PFSK-1 (cell line): ENCODE data around the gene DNAJC18.

ENCODE experiments used
- FOXP2 ChIP-seq: optimal IDR thresholded peaks from 2 replicates; pipeline ENCODE3; 2011; ENCODE audit warnings: borderline replicate concordance, control low read depth, inconsistent platforms; ENCODE audit not compliant: insufficient read depth; ENCODE audit errors: extremely low read length, extremely low read depth
- POLR2AphosphoS5 ChIP-seq: IDR thresholded peaks from 2 replicates; pipeline ENCODE4 v1.6.1; 2012; ENCODE audit warnings: low read depth, mild to moderate bottlenecking, control low read depth, low read length, moderate library complexity
- REST ChIP-seq, 2 experiments: IDR thresholded peaks; 2 replicates each; pipeline versions ENCODE4 v1.6.1 to v1.8.0; 2011 to 2012; ENCODE audit warnings: low read depth in 2 of 2, low read length in 2 of 2, control low read depth in 1 of 2, inconsistent platforms in 1 of 2, mild to moderate bottlenecking in 1 of 2, moderate library complexity in 1 of 2; ENCODE audit not compliant: insufficient read depth in 1 of 2
- SIN3A ChIP-seq: IDR thresholded peaks from 2 replicates; pipeline ENCODE4 v1.6.1; 2012; ENCODE audit warnings: mild to moderate bottlenecking, low read length, moderate library complexity, borderline replicate concordance; ENCODE audit not compliant: insufficient read depth
- TAF1 ChIP-seq: IDR thresholded peaks from 2 replicates; pipeline ENCODE4 v1.6.1; 2012; ENCODE audit warnings: low read length, control low read depth, borderline replicate concordance; ENCODE audit not compliant: insufficient read depth

DNAJC18 gene

GRCh38 chr5:139481580-139482049 is 42.3 kb upstream of the DNAJC18 start:
- TF ChIP-seq FOXP2 (no peak), POLR2AphosphoS5 (no peak), SIN3A (no peak), TAF1 (no peak)

- TF ChIP-seq POLR2AphosphoS5 (no peak), SIN3A (no peak), TAF1 (no peak), REST (IDR thresholded peaks at IDR 0.05; ENCODE audit: insufficient read depth in 1 of 2, low read depth in 2 of 2, low read length in 2 of 2) (no peak)
Measured at GRCh38 chr5:139481122-139481533, 41.8 kb upstream of the DNAJC18 start.

- TF ChIP-seq SIN3A = no peak
Measured at GRCh38 chr5:139475865-139476617, 36.7 kb upstream of the DNAJC18 start.

GRCh38 chr5:139474890-139475791 is 35.8 kb upstream of the DNAJC18 start:
- TF ChIP-seq REST (IDR thresholded peaks at IDR 0.05; ENCODE audit: insufficient read depth in 1 of 2, low read depth in 2 of 2, low read length in 2 of 2) = no peak
- TF ChIP-seq SIN3A = no peak
- no peak for TF ChIP-seq TAF1
- no peak for TF ChIP-seq FOXP2
- TF ChIP-seq POLR2AphosphoS5 = no peak

- TF ChIP-seq POLR2AphosphoS5 (no peak), REST (IDR thresholded peaks at IDR 0.05; ENCODE audit: insufficient read depth in 1 of 2, low read depth in 2 of 2, low read length in 2 of 2) (no peak), FOXP2 (no peak)
Measured at GRCh38 chr5:139473565-139473964, 34.2 kb upstream of the DNAJC18 start.

GRCh38 chr5:139473105-139473504 is 33.8 kb upstream of the DNAJC18 start:
- TF ChIP-seq SIN3A = no peak
- TF ChIP-seq TAF1 = no peak
- TF ChIP-seq FOXP2 = no peak
- TF ChIP-seq REST (IDR thresholded peaks at IDR 0.05; ENCODE audit: insufficient read depth in 1 of 2, low read depth in 2 of 2, low read length in 2 of 2) = no peak
- TF ChIP-seq POLR2AphosphoS5 = no peak
